Gastrocnemius medialis (tissue), 4 donors: Measurements from ENCODE around the gene PBX2. TPM values are rescaled to one million over a fixed set of nuclear protein-coding genes. Genes with fewer than 3 reads are reported as not detected.
"Not testable (repeated sequence)": the region's sequence is repeated elsewhere in the genome, so short reads cannot be mapped to it uniquely, and the experiment has no call there.

Experiments
- ATAC-seq, 2 donors: fragments of 150-250 bp; one replicate each; pipeline ENCODE4 v1.9.1; 2016
- DNase-seq, 2 donors: peaks; one replicate each; pipeline ENCODE4 v3.0.0-alpha.2; 2019
- H3K27ac ChIP-seq, 4 donors: fragments of 200-600 bp; sonication (generic); 1 replicate in 1 of 4; 2 replicates in 3 of 4; pipeline ENCODE4 v1.5.1; 2016 to 2018; ENCODE audit warnings: mild to moderate bottlenecking in 2 of 4, moderate library complexity in 1 of 4
- H3K27me3 ChIP-seq, 3 donors: fragments of 200-600 bp; sonication (generic) in 2 of 3; 1 replicate in 1 of 3; 2 replicates in 2 of 3; pipeline versions ENCODE4 v1.5.1 to v1.6.0; 2016 to 2019; ENCODE audit warnings: mild to moderate bottlenecking in 1 of 3, moderate library complexity in 1 of 3
- H3K36me3 ChIP-seq, 2 donors: fragments of 200-600 bp; sonication (generic) in 1 of 2; one replicate each; pipeline ENCODE4 v1.5.1; 2017 to 2018
- H3K4me1 ChIP-seq, 2 donors: fragments of 200-600 bp; sonication (generic) in 1 of 2; one replicate each; pipeline ENCODE4 v1.5.1; 2016 to 2017; ENCODE audit warnings: mild to moderate bottlenecking in 2 of 2
- H3K4me3 ChIP-seq, 4 donors: fragments of 200-600 bp; sonication (generic) in 3 of 4; 1 replicate in 1 of 4; 2 replicates in 3 of 4; pipeline ENCODE4 v1.5.1; 2016 to 2019; ENCODE audit warnings: mild to moderate bottlenecking in 2 of 4
- H3K9me3 ChIP-seq, 3 donors: fragments of 200-600 bp; sonication (generic) in 2 of 3; 1 replicate in 1 of 3; 2 replicates in 2 of 3; pipeline ENCODE4 v1.5.1; 2016 to 2019
- POLR2A ChIP-seq, 2 donors: fragments of 450-650 bp; IDR thresholded peaks; one replicate each; pipeline ENCODE4 v1.6.1; 2017; ENCODE audit warnings: antibody characterized with exemption in 2 of 2, mild to moderate bottlenecking in 2 of 2, moderate library complexity in 2 of 2
- in situ Hi-C, 4 donors: fragments of 200-750 bp; cut with MboI; loops; one replicate each; pipeline versions ENCODE4 v1.15.0 to v1.8.0; 2017; ENCODE audit warnings: low sequenced_read_pairs in 4 of 4
- intact Hi-C: fragments of 100-400 bp; cut with DNase I; formaldehyde crosslinking; loops from one replicate; pipeline ENCODE4 v1.15.1; 2023; ENCODE audit warnings: low total_unique reads
- total RNA-seq, 4 donors: library from RNA; depleted of rRNA; stranded (reverse); fragments of >200 nt; gene quantifications; one replicate each; pipeline versions ENCODE4 v1.1.0 to v1.2.3, GENCODE V29; 2016
- TF ChIP-seq, protein P1 (sequence below), 5 experiments: fragments of 450-650 bp in 3 of 5; fragments of 200-600 bp in 2 of 5; sonication (generic) in 2 of 5; IDR thresholded peaks in 4 of 5; conservative IDR thresholded peaks in 1 of 5; 1 replicate in 4 of 5; 2 replicates in 1 of 5; pipeline ENCODE4 v1.5.1; 2016 to 2019; ENCODE audit warnings: antibody characterized with exemption in 5 of 5, mild to moderate bottlenecking in 3 of 5, moderate library complexity in 3 of 5

Gene PBX2
- total RNA-seq, 4 donors from 2014 or later, result 24.3 to 37.6 (median 33.6) TPM

- peak overlapping the region; percentile 96 to 99 (median 98) for H3K27ac ChIP-seq
- peaks cover 0 to 5% of the 10 kb centered on the region in 2 donors for H3K36me3 ChIP-seq
- H3K4me3 ChIP-seq, result peak overlapping the region; percentile 71 to 87 (median 78)
- intact Hi-C loops, result loop anchor here (10.0 kb wide), 1 partner anchor 1475 kb away; the partner anchor contains the start of gene MDC1
- in situ Hi-C loops, result loop anchor here in 3 of 4 donors (5.0 to 25.0 kb wide), 8 partner anchors 62 to 1577 kb away; partner anchors contain the start of genes BRD2 (in 3 of the 3), HLA-DMA (in 3 of the 3), APOM (in 2 of the 3) and ATF6B (in 2 of the 3)
- H3K27me3 ChIP-seq, result no peaks in the 10 kb centered on the region
- H3K9me3 ChIP-seq, result no peaks in the 10 kb centered on the region
- DNase-seq (no peak), ATAC-seq (no peak)
- H3K4me1 ChIP-seq, result peaks cover 32 to 51% of the 10 kb centered on the region in 2 donors
- no peak for TF ChIP-seq POLR2A (IDR thresholded peaks at IDR 0.05)
- TF ChIP-seq, protein P1, sequence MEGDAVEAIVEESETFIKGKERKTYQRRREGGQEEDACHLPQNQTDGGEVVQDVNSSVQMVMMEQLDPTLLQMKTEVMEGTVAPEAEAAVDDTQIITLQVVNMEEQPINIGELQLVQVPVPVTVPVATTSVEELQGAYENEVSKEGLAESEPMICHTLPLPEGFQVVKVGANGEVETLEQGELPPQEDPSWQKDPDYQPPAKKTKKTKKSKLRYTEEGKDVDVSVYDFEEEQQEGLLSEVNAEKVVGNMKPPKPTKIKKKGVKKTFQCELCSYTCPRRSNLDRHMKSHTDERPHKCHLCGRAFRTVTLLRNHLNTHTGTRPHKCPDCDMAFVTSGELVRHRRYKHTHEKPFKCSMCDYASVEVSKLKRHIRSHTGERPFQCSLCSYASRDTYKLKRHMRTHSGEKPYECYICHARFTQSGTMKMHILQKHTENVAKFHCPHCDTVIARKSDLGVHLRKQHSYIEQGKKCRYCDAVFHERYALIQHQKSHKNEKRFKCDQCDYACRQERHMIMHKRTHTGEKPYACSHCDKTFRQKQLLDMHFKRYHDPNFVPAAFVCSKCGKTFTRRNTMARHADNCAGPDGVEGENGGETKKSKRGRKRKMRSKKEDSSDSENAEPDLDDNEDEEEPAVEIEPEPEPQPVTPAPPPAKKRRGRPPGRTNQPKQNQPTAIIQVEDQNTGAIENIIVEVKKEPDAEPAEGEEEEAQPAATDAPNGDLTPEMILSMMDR (IDR thresholded peaks at IDR 0.05 in 4 of 5, conservative IDR thresholded peaks at IDR 0.05 in 1 of 5), result no peak
These were observed 304 bp downstream of the PBX2 start for GRCh38 chr6:32189742-32190053.

DNA sequence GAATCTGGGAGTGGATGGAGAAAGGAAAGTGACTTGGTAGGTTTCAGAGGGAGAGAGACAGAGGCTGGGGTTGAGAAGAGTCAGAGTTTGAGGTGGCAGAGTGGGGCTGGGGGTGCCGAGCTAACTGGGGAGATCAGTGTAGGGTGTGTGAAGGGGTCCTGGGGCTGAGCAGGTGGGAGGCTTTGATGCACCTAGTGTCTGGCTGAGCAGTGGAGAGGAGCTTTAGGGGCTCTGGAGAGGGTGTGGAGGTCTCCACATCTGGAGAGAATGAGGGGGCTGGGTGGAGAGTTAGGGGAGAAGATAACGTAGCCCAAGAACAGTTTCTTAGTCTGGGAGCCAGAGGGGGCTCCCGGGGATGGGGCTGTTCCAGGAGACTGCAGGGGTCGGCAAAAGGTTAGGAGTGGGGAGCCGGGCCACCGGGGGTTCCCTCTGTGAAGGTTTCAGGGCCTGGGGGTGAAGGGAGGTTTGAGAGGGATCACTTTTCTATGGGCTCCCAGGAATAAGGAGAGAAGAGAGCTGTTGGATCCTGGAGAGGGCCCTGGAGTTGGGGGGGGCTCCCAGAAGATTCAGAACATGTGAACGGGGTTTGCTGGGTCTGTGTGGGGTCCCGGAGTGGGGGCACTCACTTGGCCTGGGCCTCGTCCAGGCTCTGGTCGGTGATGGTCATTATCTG lies 797 bp downstream of the PBX2 start:
- H3K27ac ChIP-seq, result peak overlapping the region; percentile 96 to 99 (median 98)
- intact Hi-C loops (no loop called here), in situ Hi-C loops (loop anchor here in 3 of 4 donors (25.0 kb wide), 6 partner anchors 227 to 1577 kb away; partner anchors contain the start of genes BRD2 (in 3 of the 3), HLA-DMA (in 3 of the 3), APOM (in 2 of the 3) and BAG6 (in 2 of the 3))
- H3K36me3 ChIP-seq, result peaks cover 0 to 5% of the 10 kb centered on the region in 2 donors
- no peak for TF ChIP-seq POLR2A (IDR thresholded peaks at IDR 0.05)
- TF ChIP-seq, protein P1 (IDR thresholded peaks at IDR 0.05 in 4 of 5, conservative IDR thresholded peaks at IDR 0.05 in 1 of 5), result no peak
- H3K9me3 ChIP-seq, result no peaks in the 10 kb centered on the region
- ATAC-seq (no peak), DNase-seq (no peak)
- H3K4me1 ChIP-seq, result peaks cover 32 to 50% of the 10 kb centered on the region in 2 donors
- H3K4me3 ChIP-seq, result peak overlapping the region; percentile 71 to 87 (median 78)
- H3K27me3 ChIP-seq, result no peaks in the 10 kb centered on the region

DNA sequence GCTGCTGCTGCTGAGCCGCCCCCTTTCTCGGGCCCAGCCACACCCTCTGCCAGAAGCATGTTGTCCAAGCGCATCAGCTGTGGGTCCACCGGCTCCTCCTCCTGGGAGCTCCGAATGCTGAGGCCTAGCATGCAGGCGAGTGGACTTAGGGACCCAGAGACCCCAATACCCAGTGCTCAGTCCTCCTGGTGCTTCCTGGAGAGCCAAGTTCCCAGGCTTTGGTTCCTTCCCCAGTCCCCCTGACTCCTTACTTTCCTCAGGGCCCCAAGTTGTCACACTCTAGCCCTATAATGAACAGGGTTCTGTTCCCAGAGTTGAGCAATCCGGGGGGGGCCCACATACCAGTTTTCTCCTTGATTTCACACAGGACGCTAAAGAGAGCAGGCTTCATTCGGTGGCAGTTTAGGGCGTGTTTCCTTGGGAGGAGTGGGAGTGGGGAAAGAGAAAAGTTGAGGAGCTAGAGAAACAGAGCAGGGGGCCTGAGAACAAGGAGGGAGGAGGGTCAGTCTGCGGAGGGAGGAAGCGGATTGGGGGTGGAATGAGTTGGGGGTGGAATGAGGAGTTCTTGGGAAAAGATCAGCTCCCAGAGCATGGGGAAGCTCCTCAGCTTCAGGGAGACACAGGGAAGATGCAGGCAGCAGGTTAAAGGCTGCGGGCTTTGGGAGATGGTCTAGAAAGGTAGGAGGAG lies 1.5 kb downstream of the PBX2 start:
- peaks cover 33 to 50% of the 10 kb centered on the region in 2 donors for H3K4me1 ChIP-seq
- peaks cover 0 to 5% of the 10 kb centered on the region in 2 donors for H3K36me3 ChIP-seq
- peak overlapping the region; percentile 96 to 99 (median 98) for H3K27ac ChIP-seq
- in situ Hi-C loops (loop anchor here in 3 of 4 donors (25.0 kb wide), 6 partner anchors 226 to 1576 kb away; partner anchors contain the start of genes BRD2 (in 3 of the 3), HLA-DMA (in 3 of the 3), APOM (in 2 of the 3) and BAG6 (in 2 of the 3)), intact Hi-C loops (no loop called here)
- no peak for DNase-seq
- no peaks in the 10 kb centered on the region for H3K27me3 ChIP-seq
- no peak for ATAC-seq
- peak overlapping the region; percentile 71 to 87 (median 78) for H3K4me3 ChIP-seq
- TF ChIP-seq, protein P1 (IDR thresholded peaks at IDR 0.05 in 4 of 5, conservative IDR thresholded peaks at IDR 0.05 in 1 of 5), result no peak
- TF ChIP-seq POLR2A (IDR thresholded peaks at IDR 0.05), result no peak
- no peaks in the 10 kb centered on the region for H3K9me3 ChIP-seq

DNA sequence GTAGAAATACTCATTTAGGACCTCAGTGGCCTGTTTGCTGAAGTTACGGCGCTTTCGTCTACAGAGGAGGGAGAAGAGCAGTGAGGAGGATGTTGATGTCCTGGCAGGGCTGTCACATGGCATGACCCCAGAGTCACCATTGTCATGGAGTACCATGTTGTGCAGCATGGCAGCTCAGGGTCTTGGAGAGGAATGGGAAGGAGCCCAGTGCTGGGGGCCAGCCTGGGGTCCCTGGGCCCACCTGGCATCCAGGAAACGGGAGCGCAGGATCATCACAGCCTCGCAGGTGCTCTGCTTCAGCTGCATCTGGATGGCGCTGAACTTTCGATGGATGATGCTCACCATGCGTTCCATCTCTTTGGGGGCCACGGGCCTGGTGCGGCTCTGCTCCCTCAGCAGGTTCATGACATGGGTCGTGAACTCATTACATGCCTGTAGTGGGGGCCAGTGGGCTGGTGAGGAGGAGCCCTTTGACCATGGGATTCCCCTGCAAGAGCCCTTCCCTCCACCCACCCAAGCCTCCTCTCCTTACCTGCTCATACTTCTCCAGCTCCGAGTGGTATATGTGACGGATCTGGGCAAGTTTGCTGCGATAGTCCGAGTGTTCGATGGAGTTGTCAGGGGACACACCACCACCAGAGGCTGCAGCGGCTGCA lies 2.1 kb downstream of the PBX2 start:
- in situ Hi-C loops, result loop anchor here in 3 of 4 donors (25.0 kb wide), 6 partner anchors 226 to 1576 kb away; partner anchors contain the start of genes BRD2 (in 3 of the 3), HLA-DMA (in 3 of the 3), APOM (in 2 of the 3) and BAG6 (in 2 of the 3)
- H3K4me1 ChIP-seq, result peaks cover 33 to 51% of the 10 kb centered on the region in 2 donors

More for the DNA sequence above, 2.1 kb downstream of the PBX2 start:
- DNase-seq, intact Hi-C loops, H3K27me3 ChIP-seq, H3K36me3 ChIP-seq, H3K9me3 ChIP-seq, ATAC-seq: not testable (repeated sequence)
- peak overlapping the region in 2 of 4 donors; percentile 74 to 87 for H3K4me3 ChIP-seq
- H3K27ac ChIP-seq, result peak overlapping the region; percentile 96 to 99 (median 98)
